Smooth muscle cell (in vitro differentiated cells): ENCODE data around the gene BMP8A. TPM values are rescaled to one million over a fixed set of nuclear protein-coding genes. Genes with fewer than 3 reads are reported as not detected.
"Not testable (repeated sequence)": the region's sequence is repeated elsewhere in the genome, so short reads cannot be mapped to it uniquely, and the experiment has no call there.

ENCODE experiments used
- DNase-seq: peaks from one replicate; lab custom pipeline; 2025; ENCODE audit not compliant: unreplicated experiment; lab: John Stamatoyannopoulos, UW
- H2AFZ ChIP-seq: fragments of 200-600 bp; sonication (generic); 2 replicates; pipeline ENCODE4 v1.6.0; 2016; ENCODE audit warnings: antibody characterized with exemption, low read depth, mild to moderate bottlenecking
- H3F3A ChIP-seq: fragments of 200-600 bp; sonication (generic); 2 replicates; pipeline ENCODE4 v1.6.0; 2017; ENCODE audit warnings: antibody characterized with exemption, low read depth
- H3K27ac ChIP-seq: fragments of 200-600 bp; sonication (generic); 2 replicates; pipeline ENCODE4 v1.5.1; 2016; ENCODE audit warnings: low read depth, mild to moderate bottlenecking
- H3K27me3 ChIP-seq: fragments of 200-600 bp; sonication (generic); 2 replicates; pipeline ENCODE4 v1.6.1; 2016; ENCODE audit warnings: low read depth, mild to moderate bottlenecking
- H3K36me3 ChIP-seq: fragments of 200-600 bp; sonication (generic); 2 replicates; pipeline ENCODE4 v1.5.1; 2016; ENCODE audit warnings: low read depth
- H3K4me1 ChIP-seq: fragments of 200-600 bp; sonication (generic); 2 replicates; pipeline ENCODE4 v1.5.1; 2016; ENCODE audit warnings: low read depth
- H3K4me2 ChIP-seq: fragments of 200-600 bp; sonication (generic); 2 replicates; pipeline ENCODE4 v1.6.0; 2016; ENCODE audit warnings: mild to moderate bottlenecking
- H3K4me3 ChIP-seq: fragments of 200-600 bp; sonication (generic); 2 replicates; pipeline ENCODE4 v1.5.1; 2016; ENCODE audit warnings: mild to moderate bottlenecking
- H3K79me2 ChIP-seq: fragments of 200-600 bp; sonication (generic); 2 replicates; pipeline ENCODE4 v1.6.0; 2016; ENCODE audit warnings: low read depth, mild to moderate bottlenecking
- H3K9ac ChIP-seq: fragments of 200-600 bp; sonication (generic); 2 replicates; pipeline ENCODE4 v1.6.0; 2016; ENCODE audit warnings: low read depth
- H3K9me3 ChIP-seq: fragments of 200-600 bp; sonication (generic); replicated peaks from 2 replicates; pipeline ENCODE4 v1.5.1; 2016; ENCODE audit warnings: low read depth
- H4K20me1 ChIP-seq: fragments of 200-600 bp; sonication (generic); 2 replicates; pipeline ENCODE4 v1.6.0; 2016; ENCODE audit warnings: low read depth
- CTCF ChIP-seq: fragments of 200-600 bp; sonication (generic); IDR thresholded peaks from 2 replicates; pipeline ENCODE4 v1.5.1; 2017; ENCODE audit warnings: borderline replicate concordance, mild to moderate bottlenecking, antibody characterized with exemption; ENCODE audit not compliant: insufficient read depth, poor library complexity, severe bottlenecking
- WGBS: methylation state at CpG from one replicate; pipeline ENCODE4 v1.1.7; 2016; ENCODE audit warnings: low lambda C conversion rate; 5-methylcytosine and 5-hydroxymethylcytosine counted together
- polyA plus RNA-seq: library from polyadenylated mRNA; unstranded; fragments of >200 nt; fragmentation: Nextera tagmentation; extraction: Ambion mirVana; gene quantifications from 2 replicates; pipeline ENCODE4 v1.2.1, GENCODE V29; 2016
- total RNA-seq: library from RNA; depleted of rRNA; stranded (reverse); fragments of >200 nt; gene quantifications from 2 replicates; pipeline ENCODE4 v1.2.3, GENCODE V29; 2014

Gene BMP8A
- total and polyA plus RNA-seq, 2 experiments from 2014 or later, result 0.10 to 1.4 TPM

- Histone ChIP-seq H3K27ac (no peak overlapping the region), H3K4me1 (no peaks in the 10 kb centered on the region), H3K9ac (no peak overlapping the region), H2AFZ (no peak overlapping the region), H4K20me1 (peaks cover 14% of the 10 kb centered on the region), H3K79me2 (no peaks in the 10 kb centered on the region), H3K36me3 (peaks cover 31% of the 10 kb centered on the region), H3K27me3 (no peaks in the 10 kb centered on the region), H3K4me3 (no peak overlapping the region), H3F3A (no peaks in the 10 kb centered on the region), H3K9me3 (no peaks in the 10 kb centered on the region), H3K4me2 (no peak overlapping the region)
- 96% methylated on average over 7 of the region's 7 CpGs for WGBS
- no peak for DNase-seq
- TF ChIP-seq CTCF, result no peak
These were observed 18.6 kb upstream of the BMP8A start for GRCh38 chr1:39472826-39473225.

- Histone ChIP-seq H3K79me2 (no peaks in the 10 kb centered on the region), H3K9me3 (no peaks in the 10 kb centered on the region), H3K36me3 (peaks cover 31% of the 10 kb centered on the region), H2AFZ (no peak overlapping the region), H3K4me2 (no peak overlapping the region), H3K27ac (no peak overlapping the region), H3F3A (no peaks in the 10 kb centered on the region), H3K9ac (no peak overlapping the region), H3K4me1 (no peaks in the 10 kb centered on the region), H3K4me3 (no peak overlapping the region), H4K20me1 (peaks cover 14% of the 10 kb centered on the region), H3K27me3 (no peaks in the 10 kb centered on the region)
- WGBS, result 99% methylated on average over 4 of the region's 4 CpGs
- no peak for DNase-seq
- TF ChIP-seq CTCF, result no peak
These were observed 18.1 kb upstream of the BMP8A start for GRCh38 chr1:39473324-39473723.

GRCh38 chr1:39474810-39475209, 16.6 kb upstream of the BMP8A start:
- peaks cover 36% of the 10 kb centered on the region for H3K36me3 ChIP-seq

GRCh38 chr1:39475551-39475950, 15.9 kb upstream of the BMP8A start:
- not testable (repeated sequence) for H3F3A ChIP-seq, H3K4me2 ChIP-seq, H2AFZ ChIP-seq, H3K9ac ChIP-seq, H3K4me3 ChIP-seq, H3K4me1 ChIP-seq, H3K79me2 ChIP-seq, H3K9me3 ChIP-seq, H3K27me3 ChIP-seq, H3K27ac ChIP-seq, DNase-seq
- WGBS, result 100% methylated on average over 1 of the region's 1 CpG
- Histone ChIP-seq H4K20me1 (peaks cover 11% of the 10 kb centered on the region), H3K36me3 (peaks cover 36% of the 10 kb centered on the region)

More at GRCh38 chr1:39474810-39475209, 16.6 kb upstream of the BMP8A start:
- TF ChIP-seq CTCF, result no peak
- H3K79me2 ChIP-seq, result no peaks in the 10 kb centered on the region
- H3K27ac ChIP-seq, result no peak overlapping the region
- no peaks in the 10 kb centered on the region for H3K27me3 ChIP-seq
- H3K4me3 ChIP-seq, result no peak overlapping the region
- H2AFZ ChIP-seq, result no peak overlapping the region
- H3K9ac ChIP-seq, result no peak overlapping the region
- H3F3A ChIP-seq, result no peaks in the 10 kb centered on the region
- peaks cover 14% of the 10 kb centered on the region for H4K20me1 ChIP-seq
- no peaks in the 10 kb centered on the region for H3K9me3 ChIP-seq
- no peak overlapping the region for H3K4me2 ChIP-seq
- WGBS, result 93% methylated on average over 4 of the region's 4 CpGs
- H3K4me1 ChIP-seq, result no peaks in the 10 kb centered on the region
- no peak for DNase-seq
